SK-N-SH (cell line): Measurements from ENCODE around the gene ZNF385A. TPM values are rescaled to one million over a fixed set of nuclear protein-coding genes. Genes with fewer than 3 reads are reported as not detected.

Experiments used
- CTCF ChIA-PET: fragments of 300-600, 350-600 bp; formaldehyde crosslinking; extraction: SDS; loops from one replicate; lab custom pipeline; 2021; lab: Yijun Ruan, JAX
- POLR2A ChIA-PET: fragments of 350-600 bp; sonication (Branson Sonifier 250); formaldehyde crosslinking; extraction: SDS; loops from one replicate; lab custom pipeline; 2020; ENCODE audit warnings: antibody characterized with exemption, inconsistent platforms; lab: Yijun Ruan, JAX
- DNase-seq: peaks from one replicate; pipeline ENCODE4 v3.0.0; 2012
- H2AFZ ChIP-seq: fragments of 200-600 bp; sonication (generic); 2 replicates; pipeline ENCODE4 v1.8.1; 2016; ENCODE audit warnings: antibody characterized with exemption, mild to moderate bottlenecking, low read depth
- H3F3A ChIP-seq: fragments of 200-600 bp; sonication (generic); replicated peaks from 2 replicates; pipeline ENCODE3; 2016; ENCODE audit warnings: antibody characterized with exemption, mild to moderate bottlenecking; ENCODE audit not compliant: insufficient read depth
- H3K27ac ChIP-seq, 2 experiments: fragments of 200-500 bp in 1 of 2; fragments of 200-600 bp in 1 of 2; sonication (Bioruptor generic) in 1 of 2; sonication (generic), shearing (Covaris generic) in 1 of 2; 2 replicates each; pipeline versions ENCODE4 v1.5.1 to v1.6.1; 2014 to 2016; ENCODE audit warnings: low read depth in 2 of 2, inconsistent platforms in 1 of 2, low read length in 1 of 2, mild to moderate bottlenecking in 1 of 2, mixed read lengths in 1 of 2
- H3K27me3 ChIP-seq: fragments of 200-600 bp; sonication (generic), shearing (Covaris generic); 2 replicates; pipeline ENCODE4 v1.6.1; 2016; ENCODE audit warnings: mixed run types; ENCODE audit not compliant: insufficient read depth
- H3K36me3 ChIP-seq, 2 experiments: fragments of 200-500 bp in 1 of 2; fragments of 200-600 bp in 1 of 2; sonication (Bioruptor generic) in 1 of 2; sonication (generic) in 1 of 2; replicated peaks in 1 of 2; 2 replicates each; pipeline versions ENCODE3 to v1.5.1; 2014 to 2016; ENCODE audit warnings: low read length in 1 of 2, mild to moderate bottlenecking in 1 of 2; ENCODE audit not compliant: insufficient read depth in 2 of 2, control insufficient read depth in 1 of 2
- H3K4me1 ChIP-seq, 2 experiments: fragments of 200-500 bp in 1 of 2; fragments of 200-600 bp in 1 of 2; sonication (Bioruptor generic) in 1 of 2; sonication (generic), shearing (Covaris generic) in 1 of 2; 2 replicates each; pipeline versions ENCODE4 v1.5.1 to v1.6.1; 2014 to 2016; ENCODE audit warnings: low read depth in 1 of 2, low read length in 1 of 2, mixed run types in 1 of 2; ENCODE audit not compliant: insufficient read depth in 2 of 2, control insufficient read depth in 1 of 2
- H3K4me2 ChIP-seq: fragments of 200-600 bp; sonication (generic), shearing (Covaris generic); 2 replicates; pipeline ENCODE4 v1.6.1; 2017; ENCODE audit warnings: mixed run types
- H3K4me3 ChIP-seq, 2 experiments: fragments of 200-500 bp in 1 of 2; fragments of 200-600 bp in 1 of 2; sonication (Bioruptor generic) in 1 of 2; sonication (generic), shearing (Covaris generic) in 1 of 2; 2 replicates each; pipeline versions ENCODE4 v1.5.1 to v1.8.1; 2014 to 2016; ENCODE audit warnings: low read depth in 2 of 2, inconsistent platforms in 1 of 2, low read length in 1 of 2, mild to moderate bottlenecking in 1 of 2, mixed read lengths in 1 of 2, moderate library complexity in 1 of 2
- H3K79me2 ChIP-seq: fragments of 200-600 bp; sonication (generic); 2 replicates; pipeline ENCODE4 v1.8.1; 2017; ENCODE audit warnings: mild to moderate bottlenecking; ENCODE audit not compliant: insufficient read depth
- H3K9ac ChIP-seq: fragments of 200-600 bp; sonication (generic); 2 replicates; pipeline ENCODE4 v1.6.1; 2017; ENCODE audit warnings: mixed run types
- H3K9me2 ChIP-seq: fragments of 200-600 bp; sonication (generic); 2 replicates; pipeline ENCODE4 v1.6.1; 2017; ENCODE audit warnings: mixed run types
- H3K9me3 ChIP-seq: fragments of 200-600 bp; sonication (generic); 2 replicates; pipeline ENCODE4 v1.6.1; 2017; ENCODE audit warnings: mixed run types, mild to moderate bottlenecking, moderate library complexity
- H4K20me1 ChIP-seq: fragments of 200-600 bp; sonication (generic); 2 replicates; pipeline ENCODE4 v1.6.1; 2017; ENCODE audit warnings: mild to moderate bottlenecking, mixed run types; ENCODE audit not compliant: insufficient read depth
- CHD2 ChIP-seq: fragments of 150-350 bp; IDR thresholded peaks from 2 replicates; pipeline ENCODE4 v1.6.1; 2018; ENCODE audit warnings: low read length; ENCODE audit not compliant: partially characterized antibody
- ELF1 ChIP-seq: IDR thresholded peaks from 2 replicates; pipeline ENCODE4 v1.4.0; 2012
- EZH2phosphoT487 ChIP-seq: fragments of 200-600 bp; sonication (generic); IDR thresholded peaks from 2 replicates; pipeline ENCODE4 v1.6.1; 2017; ENCODE audit warnings: low read depth, mixed run types, mild to moderate bottlenecking, antibody characterized with exemption, moderate library complexity, borderline replicate concordance
- FOXM1 ChIP-seq: IDR thresholded peaks from 2 replicates; pipeline ENCODE4 v1.4.0; 2012; ENCODE audit warnings: low read depth, mild to moderate bottlenecking
- GATA2 ChIP-seq: sonication (generic); formaldehyde crosslinking; IDR thresholded peaks from 2 replicates; pipeline ENCODE4 v1.5.0; 2020; ENCODE audit warnings: mild to moderate bottlenecking, missing genetic modification reagents
- JUND ChIP-seq: IDR thresholded peaks from 2 replicates; pipeline ENCODE4 v1.4.0; 2012
- NRF1 ChIP-seq: IDR thresholded peaks from 2 replicates; pipeline ENCODE4 v1.6.1; 2012; ENCODE audit warnings: low read depth, mild to moderate bottlenecking, low read length
- POLR2AphosphoS5 ChIP-seq: IDR thresholded peaks from 2 replicates; pipeline ENCODE4 v1.6.1; 2012; ENCODE audit warnings: low read depth, low read length
- RAD21 ChIP-seq: IDR thresholded peaks from 2 replicates; pipeline ENCODE4 v1.6.1; 2012; ENCODE audit warnings: mild to moderate bottlenecking, low read length
- RCOR1 ChIP-seq: fragments of 150-350 bp; IDR thresholded peaks from 2 replicates; pipeline ENCODE4 v1.6.1; 2017; ENCODE audit warnings: antibody characterized with exemption, low read length
- RFX5 ChIP-seq: IDR thresholded peaks from 2 replicates; pipeline ENCODE4 v1.6.1; 2012; ENCODE audit warnings: mild to moderate bottlenecking, improper control_type of control experiment, low read length
- TAF1 ChIP-seq: IDR thresholded peaks from 2 replicates; pipeline ENCODE4 v1.6.1; 2012; ENCODE audit warnings: low read depth, mild to moderate bottlenecking, low read length, moderate library complexity, borderline replicate concordance
- TCF12 ChIP-seq: IDR thresholded peaks from 2 replicates; pipeline ENCODE4 v1.4.0; 2012
- TEAD4 ChIP-seq: IDR thresholded peaks from 2 replicates; pipeline ENCODE4 v1.4.0; 2012; ENCODE audit warnings: mild to moderate bottlenecking, borderline replicate concordance; ENCODE audit not compliant: insufficient read depth
- YY1 ChIP-seq: IDR thresholded peaks from 2 replicates; pipeline ENCODE4 v1.4.0; 2012; ENCODE audit warnings: low read depth, mild to moderate bottlenecking
- WGBS: methylation state at CpG from one replicate; pipeline ENCODE4 v1.1.6; 2017; ENCODE audit warnings: low lambda C conversion rate; 5-methylcytosine and 5-hydroxymethylcytosine counted together
- polyA plus RNA-seq, 3 experiments: library from polyadenylated mRNA; depleted of rRNA; stranded (reverse); fragments of >200 nt; gene quantifications; 2 replicates each; pipeline ENCODE4 v1.2.3, GENCODE V29; 2012
- TF ChIP-seq, protein P1 (sequence below): fragments of 200-600 bp; sonication (generic); IDR thresholded peaks from 2 replicates; pipeline ENCODE4 v1.6.1; 2017; ENCODE audit warnings: antibody characterized with exemption, mild to moderate bottlenecking, moderate library complexity
- TF ChIP-seq, protein P2 (sequence below): fragments of 150-350 bp; IDR thresholded peaks from 2 replicates; pipeline ENCODE4 v1.6.1; 2017; ENCODE audit warnings: antibody characterized with exemption, low read length, low read depth, borderline replicate concordance
- TF ChIP-seq, protein P3 (sequence below): fragments of 150-350 bp; IDR thresholded peaks from 2 replicates; pipeline ENCODE4 v1.6.1; 2016; ENCODE audit warnings: mild to moderate bottlenecking, low read depth, low read length
- TF ChIP-seq, protein P4 (sequence below): IDR thresholded peaks from 2 replicates; pipeline ENCODE4 v1.4.0; 2012; ENCODE audit warnings: low read depth, borderline replicate concordance
- TF ChIP-seq, protein P5 (sequence below): IDR thresholded peaks from 2 replicates; pipeline ENCODE4 v1.4.0; 2012; ENCODE audit warnings: low read depth

The ZNF385A gene
- polyA plus RNA-seq, 1 of the 3 experiments (the other 2 are of a cell fraction) = 2.6 TPM

DNA sequence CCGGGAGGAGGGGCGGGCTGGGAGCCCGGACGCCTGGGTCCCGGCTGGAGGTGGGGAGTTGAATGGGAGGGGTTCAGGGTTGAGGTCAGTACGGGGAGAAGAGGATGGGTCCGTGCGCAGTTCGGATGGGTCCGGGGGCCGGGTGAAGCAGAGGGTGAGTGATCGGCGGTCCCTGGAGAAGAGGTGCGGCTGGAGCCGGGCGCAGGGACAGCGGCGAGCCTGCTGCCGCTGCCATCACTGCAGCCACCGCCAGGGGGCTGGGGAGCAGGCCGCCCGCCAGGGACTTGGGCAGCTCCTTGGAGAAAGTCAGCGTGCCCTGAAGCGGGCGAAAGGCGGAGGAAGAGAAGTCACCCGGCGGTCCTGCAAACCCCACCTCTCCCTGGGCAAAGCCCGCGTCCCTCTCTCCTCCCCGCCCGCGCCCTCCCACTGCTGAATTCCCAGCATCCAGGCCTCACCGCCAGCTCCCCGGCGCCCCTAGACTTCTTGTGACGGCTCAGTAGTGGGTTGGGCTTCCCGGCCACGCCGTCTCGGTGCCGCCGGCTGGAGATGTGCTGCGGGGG lies 14.3 kb downstream of the ZNF385A start (continued):
- TF ChIP-seq, protein P1, sequence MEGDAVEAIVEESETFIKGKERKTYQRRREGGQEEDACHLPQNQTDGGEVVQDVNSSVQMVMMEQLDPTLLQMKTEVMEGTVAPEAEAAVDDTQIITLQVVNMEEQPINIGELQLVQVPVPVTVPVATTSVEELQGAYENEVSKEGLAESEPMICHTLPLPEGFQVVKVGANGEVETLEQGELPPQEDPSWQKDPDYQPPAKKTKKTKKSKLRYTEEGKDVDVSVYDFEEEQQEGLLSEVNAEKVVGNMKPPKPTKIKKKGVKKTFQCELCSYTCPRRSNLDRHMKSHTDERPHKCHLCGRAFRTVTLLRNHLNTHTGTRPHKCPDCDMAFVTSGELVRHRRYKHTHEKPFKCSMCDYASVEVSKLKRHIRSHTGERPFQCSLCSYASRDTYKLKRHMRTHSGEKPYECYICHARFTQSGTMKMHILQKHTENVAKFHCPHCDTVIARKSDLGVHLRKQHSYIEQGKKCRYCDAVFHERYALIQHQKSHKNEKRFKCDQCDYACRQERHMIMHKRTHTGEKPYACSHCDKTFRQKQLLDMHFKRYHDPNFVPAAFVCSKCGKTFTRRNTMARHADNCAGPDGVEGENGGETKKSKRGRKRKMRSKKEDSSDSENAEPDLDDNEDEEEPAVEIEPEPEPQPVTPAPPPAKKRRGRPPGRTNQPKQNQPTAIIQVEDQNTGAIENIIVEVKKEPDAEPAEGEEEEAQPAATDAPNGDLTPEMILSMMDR = peak; percentile 81

DNA sequence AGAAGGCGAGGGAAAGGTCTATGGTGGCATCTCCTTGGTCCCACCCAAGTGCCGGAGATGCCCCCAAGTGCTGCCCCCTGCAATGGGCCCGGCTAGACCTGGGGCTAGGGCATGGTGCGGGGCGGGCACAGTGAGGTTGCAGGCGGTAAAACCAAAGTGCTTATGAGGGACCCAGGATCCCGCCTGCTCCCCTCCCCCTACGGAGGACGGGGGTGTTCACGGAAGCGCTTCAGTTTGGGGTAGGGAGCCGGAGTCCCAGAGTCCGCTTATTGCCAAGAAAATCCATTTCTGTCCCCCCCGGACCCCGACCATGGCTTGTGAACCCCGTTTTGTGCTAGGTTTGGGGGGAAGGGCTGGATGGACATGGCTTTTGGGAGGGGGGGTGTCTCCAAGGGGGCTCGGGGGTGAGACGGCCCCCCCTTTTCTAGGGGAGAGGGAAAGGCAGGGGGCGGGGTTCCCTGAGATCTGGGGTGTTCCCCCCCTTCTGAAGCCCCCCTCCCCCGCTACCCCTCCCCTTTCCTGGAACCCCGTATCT lies 14.9 kb downstream of the ZNF385A start:
- no peak for DNase-seq
- Histone ChIP-seq H3K9ac (no peak overlapping the region), H3K4me1 (peaks cover 11 to 31% of the 10 kb centered on the region in 2 experiments; a peak in 2 of 4 replicates), H4K20me1 (no peaks in the 10 kb centered on the region), H3K9me2 (no peaks in the 10 kb centered on the region), H3K27me3 (no peaks in the 10 kb centered on the region), H2AFZ (no peak overlapping the region), H3K36me3 (no peaks in the 10 kb centered on the region), H3K4me2 (peak overlapping the region; percentile 75; the same call in 1 of the 2 replicates), H3K27ac (no peak overlapping the region), H3F3A (peaks cover 5% of the 10 kb centered on the region), H3K79me2 (no peaks in the 10 kb centered on the region), H3K4me3 (no peak overlapping the region; a peak in 1 of 4 replicates), H3K9me3 (no peaks in the 10 kb centered on the region)
- ChIA-PET CTCF (interaction anchor here (0.6 to 3.3 kb wide), 18 partner anchors 10 to 363 kb away, joined by 3 to 69 read pairs (median 8); partner anchors contain the start of genes COPZ1 and ZNF385A), POLR2A (interaction anchor here (0.7 to 1.0 kb wide), 2 partner anchors 11 to 36 kb away, joined by 3 to 4 read pairs; no protein-coding TSS in a partner anchor)
- TF ChIP-seq, protein P2, sequence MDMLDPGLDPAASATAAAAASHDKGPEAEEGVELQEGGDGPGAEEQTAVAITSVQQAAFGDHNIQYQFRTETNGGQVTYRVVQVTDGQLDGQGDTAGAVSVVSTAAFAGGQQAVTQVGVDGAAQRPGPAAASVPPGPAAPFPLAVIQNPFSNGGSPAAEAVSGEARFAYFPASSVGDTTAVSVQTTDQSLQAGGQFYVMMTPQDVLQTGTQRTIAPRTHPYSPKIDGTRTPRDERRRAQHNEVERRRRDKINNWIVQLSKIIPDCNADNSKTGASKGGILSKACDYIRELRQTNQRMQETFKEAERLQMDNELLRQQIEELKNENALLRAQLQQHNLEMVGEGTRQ = no peak
- TF ChIP-seq JUND (no peak), GATA2 (no peak), NRF1 (no peak), YY1 (no peak), TCF12 (no peak), TEAD4 (no peak), EZH2phosphoT487 (no peak), POLR2AphosphoS5 (no peak), RAD21 (no peak), TAF1 (no peak), CHD2 (no peak), ELF1 (no peak), RFX5 (no peak), FOXM1 (no peak), RCOR1 (no peak)
- TF ChIP-seq, protein P3, sequence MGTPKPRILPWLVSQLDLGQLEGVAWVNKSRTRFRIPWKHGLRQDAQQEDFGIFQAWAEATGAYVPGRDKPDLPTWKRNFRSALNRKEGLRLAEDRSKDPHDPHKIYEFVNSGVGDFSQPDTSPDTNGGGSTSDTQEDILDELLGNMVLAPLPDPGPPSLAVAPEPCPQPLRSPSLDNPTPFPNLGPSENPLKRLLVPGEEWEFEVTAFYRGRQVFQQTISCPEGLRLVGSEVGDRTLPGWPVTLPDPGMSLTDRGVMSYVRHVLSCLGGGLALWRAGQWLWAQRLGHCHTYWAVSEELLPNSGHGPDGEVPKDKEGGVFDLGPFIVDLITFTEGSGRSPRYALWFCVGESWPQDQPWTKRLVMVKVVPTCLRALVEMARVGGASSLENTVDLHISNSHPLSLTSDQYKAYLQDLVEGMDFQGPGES = no peak
- TF ChIP-seq, protein P4, sequence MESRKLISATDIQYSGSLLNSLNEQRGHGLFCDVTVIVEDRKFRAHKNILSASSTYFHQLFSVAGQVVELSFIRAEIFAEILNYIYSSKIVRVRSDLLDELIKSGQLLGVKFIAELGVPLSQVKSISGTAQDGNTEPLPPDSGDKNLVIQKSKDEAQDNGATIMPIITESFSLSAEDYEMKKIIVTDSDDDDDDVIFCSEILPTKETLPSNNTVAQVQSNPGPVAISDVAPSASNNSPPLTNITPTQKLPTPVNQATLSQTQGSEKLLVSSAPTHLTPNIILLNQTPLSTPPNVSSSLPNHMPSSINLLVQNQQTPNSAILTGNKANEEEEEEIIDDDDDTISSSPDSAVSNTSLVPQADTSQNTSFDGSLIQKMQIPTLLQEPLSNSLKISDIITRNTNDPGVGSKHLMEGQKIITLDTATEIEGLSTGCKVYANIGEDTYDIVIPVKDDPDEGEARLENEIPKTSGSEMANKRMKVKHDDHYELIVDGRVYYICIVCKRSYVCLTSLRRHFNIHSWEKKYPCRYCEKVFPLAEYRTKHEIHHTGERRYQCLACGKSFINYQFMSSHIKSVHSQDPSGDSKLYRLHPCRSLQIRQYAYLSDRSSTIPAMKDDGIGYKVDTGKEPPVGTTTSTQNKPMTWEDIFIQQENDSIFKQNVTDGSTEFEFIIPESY = no peak
- TF ChIP-seq, protein P5, sequence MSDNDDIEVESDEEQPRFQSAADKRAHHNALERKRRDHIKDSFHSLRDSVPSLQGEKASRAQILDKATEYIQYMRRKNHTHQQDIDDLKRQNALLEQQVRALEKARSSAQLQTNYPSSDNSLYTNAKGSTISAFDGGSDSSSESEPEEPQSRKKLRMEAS = no peak
- WGBS = 58% methylated on average over 15 of the region's 21 CpGs
